ENCODE data around the gene LAP3.
"Not testable (repeated sequence)": the region's sequence is repeated elsewhere in the genome, so short reads cannot be mapped to it uniquely, and the experiment has no call there.

Gene LAP3

DNA sequence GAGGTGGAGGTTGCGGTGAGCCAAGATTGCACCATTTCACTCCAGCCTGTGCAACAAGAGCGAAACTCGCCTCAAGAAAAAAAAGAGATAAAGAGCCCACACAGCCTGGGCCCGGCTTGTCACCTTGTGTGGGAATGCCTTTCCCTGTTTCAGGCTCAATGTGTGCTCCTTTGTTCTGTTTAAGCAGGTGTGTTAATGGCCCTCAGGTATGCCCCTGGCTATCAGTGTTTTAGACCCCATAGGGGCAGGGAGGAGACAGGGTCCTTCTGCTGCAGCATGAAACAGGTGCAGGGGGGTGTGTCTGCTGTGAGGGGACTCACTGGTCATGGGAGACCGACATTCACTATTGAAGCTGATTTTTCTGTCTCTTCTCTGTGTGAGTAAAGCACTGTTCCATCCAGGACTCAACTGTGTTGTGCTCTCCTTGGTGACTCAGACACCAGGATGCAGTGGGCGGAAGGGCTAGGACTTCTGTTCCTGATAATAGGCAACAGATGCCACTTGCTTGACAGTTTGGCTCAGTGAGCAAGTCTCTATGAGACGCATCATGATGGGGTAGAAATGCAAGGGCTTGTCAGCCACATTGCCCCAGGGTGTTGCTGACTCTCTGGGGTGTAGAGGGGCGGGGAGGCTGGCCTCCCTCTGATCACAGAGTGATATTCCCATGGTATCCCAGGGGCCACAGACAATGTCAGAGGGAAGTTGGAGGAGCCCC lies 15.6 kb upstream of the LAP3 start:
- peak in 21 of 56 donors; percentile 2 to 66 (median 25) for DNase-seq

GRCh38 chr4:17562157-17562556 lies 14.8 kb upstream of the LAP3 start:
- DNase-seq: peak in 3 of 56 donors; percentile 14 to 36 (median 16)

DNA sequence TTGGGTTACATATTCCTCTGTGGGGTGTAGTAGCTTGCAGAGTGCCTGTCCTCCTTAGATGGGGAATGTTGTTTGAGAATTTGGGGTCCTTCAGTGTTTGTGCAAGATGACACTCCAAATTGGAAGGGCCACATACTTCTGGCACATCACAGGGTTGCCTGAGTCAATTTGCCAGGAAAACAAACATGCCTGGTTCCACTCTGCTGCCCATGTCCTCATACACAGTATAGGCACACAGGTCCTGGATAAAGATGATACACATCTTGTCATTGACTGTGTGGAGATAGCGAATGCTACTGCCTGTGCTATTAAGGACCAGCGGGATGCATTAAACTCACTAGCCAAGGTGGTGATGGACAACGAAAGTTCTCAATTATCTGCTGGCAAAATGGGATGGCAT lies 11.2 kb upstream of the LAP3 start:
- DNase-seq: no peak

GRCh38 chr4:17567271-17567670 lies 9.7 kb upstream of the LAP3 start:
- DNase-seq: no peak

- DNase-seq: no peak
Observed at GRCh38 chr4:17574206-17574605, 2.8 kb upstream of the LAP3 start.

GRCh38 chr4:17575177-17575576 lies 1.8 kb upstream of the LAP3 start:
- not testable (repeated sequence) for DNase-seq

DNA sequence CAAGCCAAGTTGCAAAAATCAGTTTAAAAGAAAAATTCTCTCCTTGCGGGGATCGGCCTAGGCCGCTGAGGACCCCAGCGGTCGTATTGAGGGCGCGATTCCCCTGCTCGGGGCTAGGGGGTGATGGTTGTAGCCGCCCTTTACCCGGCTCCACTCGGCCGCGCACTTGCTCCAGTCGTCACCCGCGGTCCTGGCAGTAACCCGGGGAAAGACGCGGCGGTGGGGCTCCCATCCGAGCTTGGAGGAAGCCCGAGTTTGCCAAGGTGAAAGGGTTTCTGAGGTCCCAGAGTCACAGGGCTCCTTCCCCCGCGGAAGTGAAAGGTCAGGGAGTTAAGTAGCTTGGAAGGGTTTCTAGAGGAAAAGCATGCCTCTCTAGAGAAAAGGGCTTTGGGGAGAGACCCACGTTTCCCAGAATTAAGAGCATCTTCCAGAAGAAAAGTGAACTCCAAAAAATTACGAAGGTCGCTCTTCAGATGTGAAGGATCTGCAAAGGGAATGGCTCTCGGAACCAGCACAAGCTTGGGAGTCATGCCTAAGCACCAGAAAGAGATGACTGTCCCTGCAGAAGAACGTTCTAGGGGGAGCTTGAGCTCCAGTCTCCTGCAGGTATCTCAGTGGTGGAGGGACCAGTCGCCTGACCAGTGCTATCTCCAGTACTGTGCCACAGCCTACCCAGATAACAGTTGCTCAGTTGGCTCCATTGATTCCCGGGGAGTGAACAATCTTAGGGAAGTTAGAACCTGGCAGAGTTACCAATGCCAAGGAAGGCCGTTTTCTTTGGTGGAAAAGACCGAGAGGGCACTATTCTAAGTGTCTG lies 875 bp downstream of the LAP3 start:
- DNase-seq: peak in 18 of 56 donors; percentile 8 to 65 (median 37)

GRCh38 chr4:17578482-17578891 lies 1.5 kb downstream of the LAP3 start:
- DNase-seq: no peak

GRCh38 chr4:17580969-17581368 lies 4.0 kb downstream of the LAP3 start:
- DNase-seq: no peak

- DNase-seq: peak in 1 of 56 donors; percentile 1
Observed at GRCh38 chr4:17583276-17583675, 6.3 kb downstream of the LAP3 start.

- no peak for DNase-seq
Observed at GRCh38 chr4:17583941-17584340, 6.9 kb downstream of the LAP3 start.

DNA sequence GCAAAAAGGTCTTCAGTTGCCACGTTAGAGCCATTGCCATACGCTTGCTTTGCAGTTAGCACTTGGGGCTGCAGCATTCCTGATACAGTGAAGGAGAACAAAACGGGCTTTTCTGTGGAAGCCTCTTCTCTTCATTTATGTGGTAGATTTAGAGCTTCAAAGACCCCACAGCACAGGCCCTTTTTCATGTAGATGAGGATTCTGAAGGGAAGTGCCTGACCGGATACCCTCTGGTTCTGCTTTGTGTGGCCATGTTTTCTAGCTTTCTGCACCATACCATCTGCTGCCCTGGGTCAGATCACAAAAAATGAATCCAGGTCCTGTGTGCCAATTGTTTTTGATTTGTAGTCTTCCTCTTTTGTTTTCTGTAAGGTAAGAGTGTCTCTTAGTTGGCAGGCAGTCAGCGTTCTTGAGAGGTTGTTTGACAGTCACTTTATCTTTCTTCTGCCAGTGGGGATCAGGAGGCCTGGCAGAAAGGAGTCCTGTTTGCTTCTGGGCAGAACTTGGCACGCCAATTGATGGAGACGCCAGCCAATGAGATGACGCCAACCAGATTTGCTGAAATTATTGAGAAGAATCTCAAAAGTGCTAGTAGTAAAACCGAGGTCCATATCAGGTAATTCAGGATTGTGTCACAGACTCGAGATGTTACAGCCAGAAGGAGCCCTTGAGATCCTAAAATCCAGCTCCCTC lies 7.7 kb downstream of the LAP3 start:
- DNase-seq: peak in 6 of 56 donors; percentile 3 to 39 (median 8)

GRCh38 chr4:17587094-17587822 lies 10.3 kb downstream of the LAP3 start:
- DNase-seq: peak in 2 of 56 donors; percentile 12 to 21

- DNase-seq: no peak
Observed at GRCh38 chr4:17589355-17589754, 12.4 kb downstream of the LAP3 start.

GRCh38 chr4:17595471-17596005 lies 18.5 kb downstream of the LAP3 start:
- peak in 1 of 56 donors; percentile 2 for DNase-seq

GRCh38 chr4:17597517-17597916 lies 20.5 kb downstream of the LAP3 start:
- DNase-seq: no peak

DNA sequence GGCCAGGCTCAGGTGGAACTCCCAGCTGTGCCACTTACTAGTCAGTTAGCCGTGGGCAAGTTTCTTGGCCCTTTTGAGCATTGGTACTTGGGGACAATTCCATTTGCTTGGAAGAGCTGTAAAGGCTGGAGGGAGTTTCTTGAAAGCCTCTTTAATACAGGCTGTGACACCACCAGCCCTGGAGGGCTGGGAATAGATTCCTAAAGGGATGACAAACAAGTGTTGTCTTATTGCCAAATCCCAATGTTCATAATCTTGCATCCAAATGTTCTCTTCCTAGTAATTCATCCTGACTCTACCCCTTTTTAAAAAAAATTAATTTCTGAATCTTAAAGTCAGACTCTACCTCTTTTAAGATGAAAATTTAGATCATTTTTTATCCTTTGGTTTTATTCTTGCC lies 22.8 kb downstream of the LAP3 start:
- no peak for DNase-seq

DNA sequence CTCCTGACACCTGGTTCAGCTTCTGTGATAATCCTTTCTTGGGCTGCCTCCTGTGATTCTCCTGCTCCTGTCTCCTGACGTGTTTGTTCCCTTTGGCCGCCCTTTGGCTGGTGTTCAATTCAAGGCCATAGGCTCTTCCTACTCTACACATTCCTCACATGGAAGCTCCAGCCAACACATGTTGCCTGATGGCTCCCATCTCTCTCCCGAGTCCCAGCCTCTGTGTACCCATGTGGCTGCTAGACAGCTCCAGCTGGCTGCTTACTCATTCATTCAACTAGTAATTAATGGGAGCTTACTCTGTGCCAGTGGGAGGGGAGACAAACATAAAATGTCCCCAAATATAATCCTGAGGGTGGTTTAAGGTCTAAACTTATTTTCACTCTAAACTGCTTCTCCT lies 28.2 kb downstream of the LAP3 start:
- DNase-seq: peak in 16 of 56 donors; percentile 5 to 37 (median 13)

- peak in 14 of 56 donors; percentile 5 to 79 (median 44) for DNase-seq
Observed at GRCh38 chr4:17613761-17614415, 36.9 kb downstream of the LAP3 start.
